Measurements from ENCODE around the gene KIAA1217.

Gene KIAA1217

DNA sequence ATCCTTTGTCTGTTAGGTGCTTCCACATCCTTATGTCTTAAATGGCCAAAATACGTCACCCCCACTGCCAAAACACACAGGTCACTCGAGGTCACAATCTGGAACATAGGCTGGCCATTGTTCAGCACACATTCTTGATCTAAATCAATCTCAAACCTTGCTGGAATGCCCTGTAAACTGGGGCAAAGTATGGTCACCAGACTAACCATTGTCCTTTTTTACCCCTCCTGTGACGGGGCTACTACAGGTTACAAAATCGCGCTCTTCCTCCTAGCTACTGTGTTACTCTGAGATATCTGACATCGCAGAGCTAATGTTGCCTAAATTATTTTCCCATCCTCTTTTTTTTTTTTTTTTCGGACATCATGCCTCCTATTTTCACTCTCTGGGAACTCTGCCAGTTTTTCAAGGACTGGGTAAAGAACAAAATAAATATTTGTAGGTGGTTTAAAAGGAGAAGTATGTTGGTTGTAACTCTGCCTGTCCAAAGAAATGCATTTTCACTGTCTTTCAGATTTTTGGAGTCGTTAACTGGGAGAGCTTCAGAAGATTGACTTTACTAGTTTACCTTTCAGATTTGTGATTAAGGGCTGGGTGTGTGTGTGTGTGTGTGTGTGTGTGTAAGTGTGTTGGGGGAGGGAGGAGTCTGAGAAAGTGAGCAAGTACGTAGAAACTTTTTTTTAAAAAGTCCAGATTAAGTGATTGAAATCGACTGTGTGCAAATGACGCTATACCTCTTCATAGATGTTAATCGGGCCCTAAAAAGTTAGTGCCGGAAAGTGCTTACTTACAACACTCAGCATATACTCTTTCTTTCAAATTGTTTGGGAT is 942 bp upstream of the KIAA1217 start:
- DNase-seq (ENCODE audit: low read depth), result peak; percentile 3

DNA sequence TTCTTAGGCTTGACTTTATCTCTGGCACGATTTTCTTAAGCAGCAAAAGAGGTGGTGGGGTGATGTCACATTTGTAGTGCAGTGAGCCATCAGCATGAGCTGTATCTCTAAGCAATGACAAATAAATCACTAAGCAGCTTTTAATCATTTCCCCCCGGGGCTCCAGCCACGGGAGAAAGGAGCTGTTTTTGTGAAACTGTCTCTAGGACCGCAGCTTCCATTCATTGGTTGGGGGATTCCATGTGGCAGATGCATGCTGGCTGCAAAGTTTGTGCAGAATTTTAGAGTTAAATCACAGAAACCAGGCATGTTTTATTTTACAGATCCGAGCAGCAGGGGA is 464 bp downstream of the KIAA1217 start:
- no peak for DNase-seq (ENCODE audit: low read depth)

DNA sequence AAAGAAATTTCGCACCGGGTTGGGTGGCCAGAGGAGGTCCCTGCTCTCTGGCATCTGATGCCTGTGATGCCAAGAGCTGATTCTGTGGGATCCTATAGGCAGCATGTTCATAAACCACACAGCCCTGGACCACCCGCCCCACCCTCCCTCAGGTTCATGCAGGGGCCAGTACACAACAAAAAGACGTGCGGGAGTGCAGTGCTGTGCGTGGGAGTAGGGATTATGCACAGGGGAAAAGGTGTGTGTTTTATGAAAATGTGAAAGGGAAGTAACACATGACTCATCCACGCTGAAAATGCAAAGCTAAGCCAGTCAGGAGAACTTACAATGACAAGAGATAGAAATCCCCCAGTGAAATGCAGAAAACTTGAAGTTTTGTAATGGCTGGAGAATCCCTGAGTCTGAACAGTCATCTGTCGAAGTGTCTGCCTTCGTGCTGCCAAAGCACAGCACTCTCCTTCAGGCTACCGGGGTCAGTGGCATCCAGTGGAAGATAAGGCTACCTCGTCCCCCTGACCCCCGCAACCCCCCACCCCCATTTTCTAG is 1.1 kb downstream of the KIAA1217 start:
- DNase-seq (ENCODE audit: low read depth), result peak; percentile 1

DNA sequence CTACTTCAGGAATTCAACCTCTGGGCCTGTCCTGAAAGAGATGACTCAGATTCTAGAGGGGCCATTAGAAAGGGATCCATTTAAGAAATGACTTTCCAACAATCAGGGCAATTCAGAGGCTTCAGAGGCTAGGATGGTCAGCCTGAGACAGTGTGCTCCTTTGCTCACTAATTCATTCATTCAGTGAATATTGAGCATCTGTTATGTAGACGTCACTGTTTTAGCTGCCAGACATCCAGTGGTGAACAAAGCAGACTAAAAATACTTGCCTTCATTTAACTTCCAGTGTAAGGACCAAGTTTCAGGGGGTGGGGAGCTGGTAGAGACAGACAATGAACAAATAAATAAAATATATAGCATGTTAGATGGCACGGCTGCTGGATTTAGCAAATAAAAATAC is 1.6 kb downstream of the KIAA1217 start:
- DNase-seq (ENCODE audit: low read depth), result no peak

DNA sequence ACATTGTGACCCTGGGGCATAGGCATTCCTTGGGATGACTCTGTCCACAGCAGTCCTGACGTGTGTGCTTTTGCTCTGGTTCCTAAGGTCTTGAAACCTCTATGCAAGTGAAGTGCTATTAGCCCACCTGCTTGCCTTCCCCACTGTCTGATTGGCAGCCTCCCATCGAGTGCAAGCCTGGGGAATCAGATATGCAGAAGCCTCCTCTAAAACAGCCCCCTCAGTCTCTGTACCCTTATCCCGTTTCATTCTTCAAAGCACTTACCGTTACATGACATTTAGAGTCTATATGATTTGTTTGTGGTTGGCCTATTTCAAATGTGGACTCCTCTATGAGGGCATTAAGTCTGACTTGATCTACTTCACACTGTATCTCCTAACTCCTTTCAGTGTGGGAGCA is 4.3 kb downstream of the KIAA1217 start:
- DNase-seq (ENCODE audit: low read depth), result no peak

DNA sequence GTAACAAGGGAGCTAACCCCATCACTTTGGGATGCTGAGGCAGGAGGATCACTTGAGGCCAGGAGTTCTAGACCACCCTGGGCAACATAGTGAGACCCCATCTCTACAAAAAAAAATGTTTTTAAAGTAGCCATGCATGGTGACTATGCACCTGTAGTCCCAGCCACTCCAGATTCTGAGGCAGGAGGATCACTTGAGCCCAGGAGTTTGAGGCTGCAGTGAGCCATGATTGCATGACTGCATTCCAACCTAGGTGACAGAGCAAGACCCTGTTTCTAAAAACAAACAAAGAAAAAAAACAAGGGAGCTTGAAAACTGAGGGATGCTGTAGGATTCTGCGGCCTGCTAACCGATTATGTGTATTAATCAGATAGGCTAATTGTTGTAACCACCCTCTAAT is 4.9 kb downstream of the KIAA1217 start:
- DNase-seq (ENCODE audit: low read depth), result no peak

DNA sequence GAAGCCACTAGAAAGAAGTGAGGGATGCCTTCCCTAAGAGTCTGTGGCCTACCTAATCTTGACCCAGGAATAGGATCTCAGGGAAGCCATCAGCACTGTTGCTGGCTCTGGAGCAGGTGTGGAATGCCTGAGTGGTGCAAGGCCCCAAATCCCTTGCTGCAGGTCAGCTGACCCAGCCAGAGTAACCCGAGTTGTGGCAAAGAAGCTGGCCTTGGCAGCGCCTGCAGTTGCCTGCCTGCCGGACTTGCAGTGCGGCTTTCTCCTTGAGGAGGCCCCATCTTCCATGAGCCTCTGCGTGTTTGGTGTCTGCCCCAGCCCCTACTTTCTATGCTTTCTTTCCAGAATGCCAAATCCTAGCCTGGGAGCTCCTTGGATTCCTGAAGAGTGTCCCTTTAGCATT is 5.8 kb downstream of the KIAA1217 start:
- DNase-seq (ENCODE audit: low read depth), result no peak

DNA sequence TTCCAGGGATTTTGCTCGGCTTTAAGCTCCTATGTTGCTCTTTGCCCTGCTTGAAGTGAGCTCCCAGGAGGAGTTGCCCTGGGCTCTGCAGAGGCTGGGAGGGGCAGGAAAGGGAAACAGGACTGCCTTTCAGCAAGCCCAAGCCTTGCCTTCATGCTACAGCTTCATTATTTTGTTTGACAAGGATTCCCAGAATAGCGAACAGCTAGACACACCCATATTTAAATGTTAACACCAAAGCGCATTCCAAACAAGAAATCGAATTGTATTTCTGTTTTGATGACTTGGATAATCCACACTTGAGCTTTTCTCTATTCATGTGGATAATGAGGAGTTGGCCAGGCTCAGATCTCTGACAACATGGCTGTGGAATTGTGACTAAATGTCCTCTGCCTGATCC is 6.3 kb downstream of the KIAA1217 start:
- DNase-seq (ENCODE audit: low read depth), result no peak

DNA sequence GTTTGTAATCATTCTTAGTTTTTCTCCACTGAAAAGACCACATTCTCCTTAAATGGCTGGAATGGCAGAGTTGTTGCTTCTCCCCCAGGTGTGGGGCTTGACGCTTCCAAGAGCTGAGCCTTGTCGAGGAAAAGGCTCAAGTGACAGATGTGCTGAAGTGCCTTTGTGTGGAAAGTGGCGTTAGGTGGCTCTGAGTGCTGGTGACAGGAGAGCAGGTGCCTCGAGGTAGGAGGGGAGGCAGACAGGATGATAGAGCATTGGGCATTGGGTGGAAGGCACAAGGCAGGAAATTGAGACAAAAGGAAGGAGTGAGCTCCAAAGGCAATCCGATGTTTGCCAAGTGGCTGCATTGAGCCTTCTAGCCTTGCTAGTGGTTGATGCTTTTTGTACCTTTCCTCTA is 6.7 kb downstream of the KIAA1217 start:
- DNase-seq (ENCODE audit: low read depth), result no peak

DNA sequence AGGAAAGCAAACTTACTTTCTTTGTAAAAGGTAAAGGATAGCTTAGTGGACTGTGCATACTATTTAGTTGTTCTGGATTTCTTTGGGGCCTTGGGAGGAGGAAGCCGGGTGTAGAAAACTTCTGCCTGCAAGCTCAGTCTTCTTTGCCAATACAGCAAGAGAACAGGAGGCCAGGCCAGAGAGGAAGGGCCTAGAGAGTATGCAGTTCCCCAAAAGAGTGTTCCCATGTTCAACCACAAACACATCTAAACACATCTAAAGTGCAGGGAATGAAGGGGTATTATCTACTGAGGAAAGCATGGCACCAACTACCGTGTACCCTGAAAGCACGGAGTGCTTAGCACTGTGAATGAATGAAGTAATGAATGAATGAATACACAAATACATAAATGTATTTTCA is 11.0 kb downstream of the KIAA1217 start:
- no peak for DNase-seq (ENCODE audit: low read depth)

DNA sequence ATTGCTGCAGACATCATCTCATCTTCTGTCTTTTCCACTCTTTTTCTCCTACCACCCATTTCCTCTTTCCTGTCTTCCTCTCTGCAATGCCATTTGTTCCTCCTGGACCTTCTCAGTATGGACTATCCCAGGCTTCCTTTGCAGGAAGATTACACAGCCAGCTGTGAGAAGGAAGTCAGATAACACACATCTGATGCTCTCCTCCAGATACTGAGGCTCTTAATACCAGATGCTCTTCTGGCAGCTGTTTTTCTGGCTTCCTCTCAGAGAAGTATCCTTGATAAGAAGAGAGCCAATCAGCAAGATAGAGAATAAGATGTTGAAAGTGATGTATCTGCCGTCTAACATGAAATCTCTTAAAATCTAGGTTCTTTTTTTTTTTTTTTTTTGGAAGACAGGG is 14.4 kb downstream of the KIAA1217 start:
- no peak for DNase-seq (ENCODE audit: low read depth)

DNA sequence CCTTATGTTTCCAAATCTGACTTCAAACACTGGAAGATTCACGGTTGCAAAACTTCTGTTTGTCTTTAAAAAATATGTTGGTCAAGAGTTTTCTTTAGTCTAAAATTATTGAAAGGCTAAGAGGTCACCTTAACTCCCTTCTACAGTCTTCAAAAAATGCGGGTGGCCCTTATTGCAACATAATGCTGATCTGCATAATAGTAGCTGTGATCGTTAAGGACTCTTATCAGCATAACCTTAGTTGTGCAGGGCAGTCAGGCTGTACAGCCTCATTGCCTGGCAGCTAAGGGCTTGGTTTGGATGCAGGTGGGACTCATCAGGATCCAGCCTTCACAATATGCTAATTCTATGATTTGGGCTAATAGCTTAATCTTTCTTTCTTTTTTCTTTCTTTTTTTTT is 15.0 kb downstream of the KIAA1217 start:
- no peak for DNase-seq (ENCODE audit: low read depth)

DNA sequence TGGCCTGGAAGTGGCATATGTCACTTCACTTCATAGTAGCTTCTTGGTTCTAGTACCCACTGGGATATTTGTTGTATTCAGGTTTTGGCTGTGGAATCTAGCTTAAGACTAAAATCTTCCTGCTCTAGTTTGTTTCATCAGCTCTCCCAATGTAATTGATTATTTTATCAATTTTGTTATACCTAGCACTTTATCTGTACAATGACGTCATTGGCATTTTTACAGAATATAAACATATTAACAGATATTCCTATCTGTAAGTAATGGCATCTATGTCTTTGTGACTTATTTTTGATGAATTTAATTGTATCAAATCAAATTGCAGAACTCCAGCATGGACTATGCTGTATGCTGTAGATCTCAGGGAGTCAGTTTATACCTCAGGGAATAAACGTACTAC is 19.7 kb downstream of the KIAA1217 start:
- DNase-seq (ENCODE audit: low read depth), result no peak

DNA sequence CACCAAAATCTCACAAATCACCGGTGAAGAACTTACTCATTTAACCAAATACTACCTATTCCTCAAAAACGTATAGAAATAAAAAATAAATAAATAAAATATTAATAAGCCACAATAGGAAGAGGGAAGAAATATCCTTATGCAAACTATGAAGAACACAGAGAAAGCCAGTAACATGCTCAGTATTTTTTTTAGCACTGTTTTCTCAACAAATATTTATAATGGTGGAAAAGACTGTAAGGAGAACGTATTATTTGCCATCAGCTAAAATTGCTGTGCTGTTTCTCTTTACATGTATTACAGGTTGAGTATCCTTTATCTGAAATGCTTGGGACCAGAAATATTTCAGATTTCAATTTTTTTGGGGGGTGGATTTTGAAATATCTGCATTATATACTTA is 21.0 kb downstream of the KIAA1217 start:
- no peak for DNase-seq (ENCODE audit: low read depth)

DNA sequence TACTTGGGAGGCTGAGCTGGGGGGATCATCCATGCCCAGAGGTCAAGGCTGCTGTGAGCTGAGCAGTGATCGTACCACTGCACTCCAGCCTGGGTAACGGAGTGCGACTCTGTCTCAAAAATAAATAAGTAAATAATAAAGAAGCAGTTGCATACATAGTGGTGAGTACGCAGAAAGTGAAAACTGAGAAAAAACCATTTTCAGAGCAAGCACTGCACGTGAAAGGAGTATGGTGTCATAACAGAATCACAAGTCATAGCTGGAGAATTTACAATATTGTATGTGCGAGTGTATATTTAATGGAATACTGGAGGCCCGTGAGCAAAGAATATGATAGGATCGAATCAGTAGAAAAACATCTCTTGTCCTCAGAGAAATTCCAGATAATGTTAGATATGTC is 22.3 kb downstream of the KIAA1217 start:
- DNase-seq (ENCODE audit: low read depth), result no peak

DNA sequence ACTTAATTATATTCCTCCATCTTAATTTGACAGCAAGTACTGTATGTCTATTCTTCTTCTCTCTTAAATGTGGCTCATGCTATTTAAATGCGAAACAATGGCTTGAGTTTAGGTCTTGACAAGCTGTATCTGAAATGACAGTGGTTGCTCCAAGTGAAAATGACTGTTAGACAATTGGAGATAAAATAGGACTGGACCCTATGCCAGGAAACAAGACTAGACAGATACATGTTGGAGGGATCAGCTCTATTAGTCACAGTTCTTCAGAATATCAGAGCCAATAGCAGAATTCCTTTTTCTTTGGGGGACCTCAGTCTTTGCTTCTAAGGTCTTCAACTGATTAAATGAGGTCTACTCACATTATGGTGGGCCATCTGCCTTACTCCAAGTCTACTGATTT is 25.8 kb downstream of the KIAA1217 start:
- DNase-seq (ENCODE audit: low read depth), result no peak

DNA sequence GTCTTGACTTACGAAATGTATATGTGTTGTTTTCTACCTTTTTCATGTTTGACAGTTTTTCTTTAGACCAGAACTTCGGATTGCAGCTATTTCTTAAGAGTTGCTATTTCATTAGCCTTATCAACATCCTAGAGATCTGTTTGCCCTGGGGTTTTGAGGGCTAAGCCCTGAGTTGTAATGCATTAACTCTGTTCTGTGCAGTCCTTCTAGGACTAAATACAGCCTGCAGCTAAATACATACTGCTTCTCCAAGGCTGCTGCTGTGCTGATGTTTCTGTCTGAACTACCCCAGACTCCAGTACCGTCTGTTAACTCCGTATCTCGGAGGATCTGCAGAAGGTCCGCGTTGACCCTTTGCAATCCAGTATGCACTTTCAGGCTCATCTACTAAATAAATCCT is 26.5 kb downstream of the KIAA1217 start:
- no peak for DNase-seq (ENCODE audit: low read depth)

DNA sequence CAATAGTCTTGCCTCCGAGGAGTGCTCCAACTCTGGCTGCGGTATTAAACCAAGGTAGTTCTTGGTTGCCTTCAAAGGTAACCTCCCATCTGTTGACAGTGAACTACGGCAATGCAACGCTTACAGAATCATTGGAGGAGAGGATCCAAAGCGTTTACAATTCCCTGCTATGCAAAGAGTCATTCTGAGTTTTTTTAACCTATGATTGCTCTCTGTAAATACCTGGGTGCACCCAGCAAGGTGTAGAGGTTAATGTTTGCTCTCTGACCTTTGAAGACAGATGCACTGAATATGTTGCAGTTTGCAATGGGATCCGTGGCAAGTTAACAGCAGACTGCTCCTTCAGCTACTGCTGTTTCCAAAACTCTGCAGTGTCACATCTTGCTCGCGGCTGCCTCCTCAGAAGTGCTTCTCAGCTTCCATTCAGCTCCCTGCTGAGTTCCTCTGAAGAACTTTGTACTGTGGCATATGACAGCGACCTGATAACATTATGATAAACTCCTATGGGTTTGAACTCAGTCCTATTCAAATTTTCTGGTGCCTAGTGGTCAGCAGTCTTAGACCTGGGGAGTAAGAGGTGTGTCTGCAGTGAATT is 29.0 kb downstream of the KIAA1217 start:
- no peak for DNase-seq (ENCODE audit: low read depth)

DNA sequence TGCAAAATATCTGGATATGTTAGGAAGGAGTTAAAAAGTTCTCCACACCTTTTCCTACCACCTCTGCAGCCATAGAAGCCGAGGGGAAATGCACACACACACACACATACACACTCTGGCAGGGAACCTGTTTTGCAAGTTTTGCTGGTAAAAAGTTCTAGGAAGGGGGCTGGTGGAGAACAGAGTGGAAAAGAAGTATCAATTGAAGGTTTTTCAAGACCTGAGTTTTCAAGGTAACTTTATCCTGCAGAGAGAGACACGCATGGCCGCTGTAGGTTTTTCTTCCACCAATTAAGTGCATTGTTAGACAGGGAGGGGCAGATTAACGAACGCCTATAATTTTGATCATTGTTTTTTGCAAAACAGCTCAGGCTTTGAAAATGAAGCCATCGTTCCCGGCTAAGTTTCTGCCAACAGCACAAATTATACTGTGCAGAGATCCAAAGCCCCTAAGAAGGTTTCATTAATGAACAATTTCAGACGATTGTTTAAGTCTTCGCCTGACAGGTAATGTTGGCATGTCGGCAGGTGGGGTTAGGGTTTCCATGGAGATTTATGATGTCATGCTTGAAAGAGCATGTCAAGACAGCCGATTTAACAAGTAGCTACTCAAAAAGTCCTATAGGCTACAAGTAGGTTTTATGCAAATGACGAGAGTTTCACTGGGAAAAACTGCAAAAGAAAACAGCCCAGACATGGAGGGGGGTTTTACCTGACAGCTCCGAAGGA is 29.7 kb downstream of the KIAA1217 start:
- DNase-seq (ENCODE audit: low read depth), result no peak

DNA sequence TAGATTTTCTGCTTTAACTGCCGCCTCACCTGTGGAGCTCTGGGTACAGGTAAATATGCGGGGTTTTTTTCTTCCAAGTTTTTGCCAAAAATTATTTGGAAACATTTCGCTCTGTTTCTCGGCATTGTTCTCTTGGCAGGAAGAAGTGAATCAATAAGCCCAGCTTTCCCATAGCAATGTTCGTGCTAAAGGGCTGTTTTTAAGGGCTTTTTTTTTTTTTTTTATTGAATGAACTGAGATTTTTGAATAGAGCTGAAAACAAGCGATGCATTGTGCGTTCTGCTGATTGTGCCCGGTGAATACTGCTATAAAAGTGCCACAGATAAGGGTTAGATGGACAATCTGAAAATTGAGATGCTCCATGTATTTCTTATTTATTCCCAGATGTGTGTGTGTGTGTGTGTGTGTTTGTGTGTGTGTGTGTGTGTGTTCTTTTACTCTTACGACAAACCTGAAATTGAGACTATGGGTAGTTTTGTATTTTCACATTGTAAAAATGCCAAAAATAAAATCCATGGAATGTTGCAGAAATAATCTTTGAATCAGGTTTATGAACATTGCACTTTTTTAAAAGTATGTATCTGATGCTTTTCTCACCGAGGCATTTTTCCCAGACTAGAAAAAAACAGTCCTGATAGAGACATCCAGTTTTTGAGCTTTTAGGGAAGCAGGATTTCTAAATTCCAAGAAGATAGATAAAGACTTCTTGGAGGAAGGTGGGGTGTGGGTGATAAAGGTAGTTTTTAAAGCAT is 30.5 kb downstream of the KIAA1217 start:
- DNase-seq (ENCODE audit: low read depth), result no peak

DNA sequence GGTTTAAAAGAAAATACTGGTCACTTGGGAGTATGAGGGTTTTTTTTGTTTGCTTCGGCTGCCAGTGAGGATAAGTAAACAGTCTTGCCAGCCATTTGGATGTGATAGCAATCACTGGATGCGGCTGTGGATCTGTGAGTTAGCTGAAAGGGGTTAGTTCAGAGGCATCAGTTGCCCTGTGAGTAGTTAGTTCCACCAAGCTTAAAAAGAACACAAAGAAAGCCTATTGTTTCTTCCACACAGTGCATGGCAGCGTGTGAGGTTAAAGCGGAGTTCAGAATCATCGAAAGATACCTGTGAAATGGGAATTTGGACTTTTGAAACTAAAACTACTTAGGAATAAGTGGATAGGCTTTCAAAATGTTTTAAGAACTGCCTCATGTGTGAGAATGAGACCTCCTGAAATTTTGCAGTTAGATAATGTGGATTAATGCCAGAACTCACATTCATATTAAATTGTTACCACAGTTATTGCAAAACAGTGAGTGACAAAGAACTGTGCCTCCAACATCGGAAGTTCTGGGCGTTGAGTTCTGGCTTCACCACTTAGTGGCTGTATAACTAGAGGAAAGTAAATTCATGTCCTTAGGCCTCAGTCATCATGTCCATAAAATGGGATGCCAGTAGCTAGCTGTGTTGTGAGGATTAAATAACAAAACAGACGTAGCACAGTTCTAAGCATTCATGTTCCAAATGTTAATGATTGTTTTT is 31.3 kb downstream of the KIAA1217 start:
- no peak for DNase-seq (ENCODE audit: low read depth)

DNA sequence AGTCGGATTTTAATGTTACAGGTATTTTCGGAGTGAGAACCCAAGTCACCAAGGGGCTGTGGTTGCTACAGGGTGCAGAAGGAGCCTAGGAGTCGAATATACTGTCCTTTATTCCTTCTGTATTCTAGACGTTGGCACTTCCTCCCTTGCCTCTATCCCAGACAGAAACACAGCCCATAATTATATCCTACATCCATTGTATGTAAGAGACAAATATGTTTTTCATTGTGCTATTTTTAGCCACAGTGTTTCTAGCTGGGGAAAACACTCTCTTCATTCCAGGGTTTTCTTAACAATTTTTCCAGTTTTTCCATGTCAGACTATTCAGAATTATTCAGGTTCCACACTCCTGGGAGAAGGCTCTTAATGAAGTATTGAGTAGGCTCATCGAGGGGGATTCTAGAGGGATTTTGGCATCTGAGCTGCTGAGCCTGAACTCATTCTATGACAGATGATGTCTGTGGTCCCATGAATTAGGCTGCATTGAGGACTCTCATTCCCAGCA is 32.6 kb downstream of the KIAA1217 start:
- no peak for DNase-seq (ENCODE audit: low read depth)
